GM19467 (cell line): Measurements from ENCODE around the gene SMIM1.
"Not testable (repeated sequence)": the region's sequence is repeated elsewhere in the genome, so short reads cannot be mapped to it uniquely, and the experiment has no call there.

Experiments
- ATAC-seq: cut with Tn5 transposase; IDR thresholded peaks from one replicate; pipeline ENCODE4 v1.9.1; 2021; ENCODE audit warnings: mild to moderate bottlenecking, moderate library complexity; ENCODE audit not compliant: unreplicated experiment

SMIM1 gene

GRCh38 chr1:3772715-3773571, at the start of gene SMIM1:
TSS of gene SMIM1 (plus strand) at chr1:3772749. CDS start at chr1:3775374, 2,625 bp downstream.
- no peak for ATAC-seq

GRCh38 chr1:3722846-3723245, 49.7 kb upstream of the SMIM1 start:
- no peak for ATAC-seq

- not testable (repeated sequence) for ATAC-seq
Measured at GRCh38 chr1:3724416-3725030, 48.0 kb upstream of the SMIM1 start.

GRCh38 chr1:3725366-3725765, 47.2 kb upstream of the SMIM1 start:
- no peak for ATAC-seq

- no peak for ATAC-seq
Measured at GRCh38 chr1:3727042-3727824, 45.3 kb upstream of the SMIM1 start.

GRCh38 chr1:3727825-3728776, 44.4 kb upstream of the SMIM1 start:
- no peak for ATAC-seq

GRCh38 chr1:3729594-3730542, 42.7 kb upstream of the SMIM1 start:
- ATAC-seq = no peak

GRCh38 chr1:3730543-3731247, 41.9 kb upstream of the SMIM1 start:
- no peak for ATAC-seq

- no peak for ATAC-seq
Measured at GRCh38 chr1:3731583-3732433, 40.7 kb upstream of the SMIM1 start.

- no peak for ATAC-seq
Measured at GRCh38 chr1:3732434-3733093, 40.0 kb upstream of the SMIM1 start.

GRCh38 chr1:3733094-3733882, 39.3 kb upstream of the SMIM1 start:
- ATAC-seq = no peak

GRCh38 chr1:3733883-3734589, 38.5 kb upstream of the SMIM1 start:
- ATAC-seq = no peak

- no peak for ATAC-seq
Measured at GRCh38 chr1:3734602-3735001, 37.9 kb upstream of the SMIM1 start.

GRCh38 chr1:3735027-3735681, 37.4 kb upstream of the SMIM1 start:
- no peak for ATAC-seq

- ATAC-seq = no peak
Measured at GRCh38 chr1:3735688-3736087, 36.9 kb upstream of the SMIM1 start.
